GM18909 (cell line): Measurements from ENCODE around the gene CDH20.
A peak's percentile ranks its signal among the peaks of the same experiment; 100 is the strongest.

Source experiments
- ATAC-seq: cut with Tn5 transposase; IDR thresholded peaks from one replicate; pipeline ENCODE4 v1.9.1; 2021; ENCODE audit warnings: mild to moderate bottlenecking; ENCODE audit not compliant: unreplicated experiment, poor library complexity

CDH20 gene

DNA sequence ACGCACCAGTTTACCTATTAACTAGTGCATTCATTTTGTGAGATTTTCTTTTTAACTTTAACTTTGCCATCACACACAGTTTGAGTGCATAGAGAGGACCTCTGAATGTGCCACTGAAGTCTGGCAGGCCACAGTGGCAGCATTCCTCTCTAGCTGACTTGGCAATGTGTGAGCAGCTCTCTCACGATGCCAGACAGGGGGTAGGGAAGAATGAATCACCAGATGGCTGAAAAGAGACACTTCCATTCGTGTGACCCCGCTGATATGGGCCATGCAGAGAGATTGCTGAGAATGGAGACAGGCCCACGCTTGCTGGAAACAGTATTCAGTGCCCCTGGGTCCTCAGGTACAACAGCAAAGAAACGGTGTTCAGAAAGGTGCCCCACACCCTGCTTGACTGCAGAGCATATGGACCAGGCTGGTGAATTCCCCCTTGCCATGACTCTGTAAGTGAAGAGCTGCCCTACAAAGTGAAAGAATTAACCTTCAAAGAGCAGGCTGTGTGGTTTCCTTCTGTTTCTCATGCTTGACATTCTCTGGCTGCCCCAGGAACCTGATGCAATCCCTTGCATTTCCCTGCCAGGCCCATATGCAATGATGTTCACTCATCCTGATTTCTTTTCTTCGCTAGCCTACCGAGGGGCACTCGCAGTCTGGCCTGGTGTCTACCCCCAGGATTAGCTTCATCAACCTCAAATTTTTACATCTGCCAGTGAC lies 236.1 kb downstream of the CDH20 start:
- ATAC-seq: no peak

DNA sequence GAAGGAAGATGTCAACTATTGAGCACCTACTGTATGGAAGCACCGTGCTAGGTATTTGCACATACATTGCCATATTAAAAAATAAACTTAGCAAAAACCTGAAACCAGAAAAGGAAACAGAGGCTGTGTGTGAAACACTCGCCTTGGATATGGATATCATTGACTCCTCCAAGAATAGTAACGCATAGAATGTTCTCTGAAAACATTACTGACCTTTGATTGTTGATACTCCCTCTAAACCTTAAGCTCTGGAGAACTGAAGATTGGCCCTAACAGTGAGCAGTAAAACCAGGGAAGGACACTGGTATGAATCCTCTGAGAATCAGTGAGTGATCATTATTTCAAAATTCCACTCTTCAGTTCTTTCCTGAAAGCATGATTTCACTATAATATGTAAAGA lies 236.8 kb downstream of the CDH20 start:
- ATAC-seq: no peak

DNA sequence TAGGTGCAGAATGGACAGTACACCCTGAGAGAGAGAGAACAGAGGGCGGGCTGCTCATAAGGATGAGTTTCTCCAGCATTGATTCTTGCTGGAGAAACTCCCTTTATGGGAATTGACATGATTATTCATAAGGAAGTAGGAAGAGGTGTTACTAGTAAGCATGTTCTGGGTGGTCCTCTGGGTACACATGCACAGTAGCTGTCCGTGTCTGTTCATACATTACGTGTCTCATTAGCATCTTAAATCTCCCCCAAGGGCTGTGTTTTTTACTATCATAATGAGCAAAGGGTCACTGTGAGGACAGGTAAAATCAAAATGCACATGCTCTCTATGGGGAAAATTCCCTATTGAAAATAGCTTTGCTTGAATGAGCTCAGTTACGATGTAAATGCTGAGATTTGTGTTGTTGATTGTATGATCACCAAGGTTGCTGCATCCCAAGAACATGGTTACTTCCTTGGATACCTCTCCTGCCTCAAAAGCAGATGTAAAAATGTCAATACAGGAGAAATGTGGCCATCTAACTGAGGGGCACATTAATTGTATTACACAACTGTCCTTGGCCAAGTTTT lies 238.9 kb downstream of the CDH20 start:
- no peak for ATAC-seq

DNA sequence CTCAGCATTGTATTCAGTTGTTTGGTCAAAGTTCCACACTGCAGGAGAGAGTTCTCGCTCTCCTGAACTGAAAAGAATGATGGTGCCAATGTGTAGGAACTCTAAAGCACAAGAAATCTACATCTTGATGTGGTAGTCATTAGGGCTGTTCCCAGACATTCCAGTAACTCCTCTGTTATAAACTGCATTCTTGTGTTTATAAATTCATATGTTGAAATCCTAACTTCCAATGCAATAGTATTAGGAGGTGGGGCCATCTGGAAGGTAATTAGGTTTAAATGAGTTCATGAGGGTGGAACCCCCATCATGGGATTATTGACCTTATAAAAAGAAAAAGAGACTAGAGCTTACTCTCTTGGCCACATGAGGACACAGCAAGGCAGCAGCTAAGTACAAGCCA lies 239.6 kb downstream of the CDH20 start:
- ATAC-seq: no peak

DNA sequence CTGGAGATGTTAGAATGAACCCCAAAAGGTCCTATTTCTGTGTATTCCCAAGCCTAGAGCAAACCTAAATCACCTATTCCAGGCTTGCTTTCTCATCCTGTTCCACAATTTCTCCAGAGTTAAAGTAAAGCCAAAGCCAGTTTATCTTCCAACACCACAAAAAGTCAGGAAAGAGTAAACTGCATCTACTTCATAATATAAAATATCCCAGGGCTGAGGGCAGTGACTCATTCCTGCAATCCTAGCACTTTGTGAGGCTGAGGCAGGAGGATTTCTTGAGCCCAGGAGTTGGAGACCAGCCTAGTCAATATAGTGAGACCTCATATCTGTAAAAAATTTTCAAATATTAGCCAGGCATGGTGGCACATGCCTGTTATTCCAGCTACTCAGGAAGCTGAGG lies 241.4 kb downstream of the CDH20 start:
- no peak for ATAC-seq

DNA sequence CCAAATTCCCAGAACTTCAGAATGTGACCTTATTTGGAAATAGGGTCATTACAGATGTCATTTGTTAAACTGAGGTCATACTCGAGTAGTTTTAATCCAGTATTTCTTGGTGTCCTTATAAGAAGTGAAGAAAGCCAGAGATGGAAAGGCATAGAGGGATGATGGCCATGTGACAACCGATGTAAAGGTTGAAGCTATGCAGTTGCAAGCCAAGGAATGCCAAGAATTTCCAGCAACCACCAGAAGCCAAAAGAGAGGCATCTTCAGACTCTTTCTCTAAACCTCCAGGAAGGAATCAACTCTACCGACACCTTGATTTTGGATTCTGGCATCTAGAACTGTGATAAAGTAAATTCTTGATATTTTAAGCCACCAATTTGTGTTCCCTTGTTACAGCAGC lies 242.2 kb downstream of the CDH20 start:
- ATAC-seq: no peak

DNA sequence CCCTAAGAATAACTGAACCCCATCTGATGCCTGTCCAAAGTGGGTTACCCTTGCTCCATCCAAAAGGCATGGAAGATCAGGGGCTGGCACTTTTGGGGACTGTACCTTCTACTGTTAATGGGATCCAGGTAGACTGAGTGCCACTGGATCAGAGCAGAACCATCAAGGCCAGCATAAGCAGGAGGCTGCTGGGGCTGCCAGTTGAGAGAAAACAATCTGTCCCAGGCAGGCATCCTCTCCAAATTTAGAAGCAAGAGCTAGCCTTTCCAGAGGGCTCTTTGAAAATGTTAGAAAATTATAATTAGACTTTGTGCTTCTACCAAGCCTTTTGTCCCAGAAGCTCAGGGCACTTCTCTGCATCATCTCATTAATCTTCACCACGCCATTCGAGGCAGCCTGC lies 245.6 kb downstream of the CDH20 start:
- no peak for ATAC-seq

DNA sequence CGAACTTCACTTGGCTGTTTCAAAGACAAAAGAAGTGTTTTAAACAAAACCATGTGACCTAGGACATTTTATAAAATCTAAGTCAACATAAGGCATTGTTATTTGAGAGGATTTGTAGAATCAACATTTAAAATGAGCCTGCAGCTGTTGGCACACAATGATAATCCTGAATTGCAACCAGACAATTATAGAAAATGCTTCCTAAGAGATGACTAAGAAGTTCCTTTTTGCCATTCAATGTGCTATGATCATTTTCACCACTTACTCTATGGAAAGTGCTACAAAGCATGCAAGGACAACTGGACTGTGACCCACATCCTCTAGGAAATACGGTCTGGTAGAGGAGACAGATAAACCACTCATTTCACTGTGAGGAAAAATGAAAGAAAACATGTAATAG lies 246.4 kb downstream of the CDH20 start:
- ATAC-seq: no peak

DNA sequence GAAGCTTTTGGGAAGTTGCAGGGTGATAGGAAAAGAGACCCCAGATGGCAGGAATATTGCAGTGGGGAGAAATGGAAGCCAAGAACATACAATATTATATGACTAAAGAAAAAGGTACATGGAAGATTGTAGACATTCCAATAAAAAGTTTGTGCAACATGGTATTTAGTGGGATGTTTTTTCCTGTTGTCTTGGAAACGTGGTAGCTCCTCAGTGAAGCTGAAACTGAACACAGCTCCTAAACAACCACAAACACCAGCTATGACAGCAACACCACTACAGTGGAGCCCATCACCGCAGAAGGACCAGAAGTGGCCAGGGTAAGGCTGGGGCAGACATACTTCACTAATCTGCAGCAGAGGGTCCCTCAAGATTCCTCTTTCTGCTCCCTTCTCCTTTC lies 246.8 kb downstream of the CDH20 start:
- no peak for ATAC-seq

DNA sequence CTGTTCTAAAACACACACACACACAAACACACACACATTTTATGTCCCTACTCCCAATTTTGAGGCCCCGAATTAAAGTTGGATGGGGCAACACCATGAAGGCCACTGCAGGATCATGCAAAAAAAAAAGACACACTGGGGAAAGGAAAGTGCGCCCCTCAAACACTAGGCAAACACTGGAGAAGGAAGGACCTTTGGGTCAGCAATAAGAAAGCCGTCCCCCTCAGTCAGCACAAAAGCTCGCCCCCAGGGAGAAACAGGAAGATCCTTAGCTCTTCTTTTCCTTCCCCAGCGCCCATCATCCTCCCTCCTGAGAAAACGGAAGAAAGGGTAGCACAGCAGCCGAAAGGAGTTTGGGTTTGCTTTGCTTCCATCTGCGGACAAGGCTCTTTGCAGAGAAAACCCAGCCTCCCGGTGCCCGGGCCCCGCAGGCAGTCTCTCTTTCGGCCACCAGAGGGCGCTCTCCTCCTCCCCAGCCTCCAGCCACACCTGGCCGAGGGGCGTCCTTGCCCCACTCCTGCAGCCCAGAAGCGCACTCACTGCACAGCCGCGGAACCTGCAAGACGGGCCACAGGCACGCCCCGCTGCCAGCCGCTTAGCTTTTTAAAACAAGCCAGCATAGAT lies 248.5 kb downstream of the CDH20 start:
- peak; percentile 92 for ATAC-seq

DNA sequence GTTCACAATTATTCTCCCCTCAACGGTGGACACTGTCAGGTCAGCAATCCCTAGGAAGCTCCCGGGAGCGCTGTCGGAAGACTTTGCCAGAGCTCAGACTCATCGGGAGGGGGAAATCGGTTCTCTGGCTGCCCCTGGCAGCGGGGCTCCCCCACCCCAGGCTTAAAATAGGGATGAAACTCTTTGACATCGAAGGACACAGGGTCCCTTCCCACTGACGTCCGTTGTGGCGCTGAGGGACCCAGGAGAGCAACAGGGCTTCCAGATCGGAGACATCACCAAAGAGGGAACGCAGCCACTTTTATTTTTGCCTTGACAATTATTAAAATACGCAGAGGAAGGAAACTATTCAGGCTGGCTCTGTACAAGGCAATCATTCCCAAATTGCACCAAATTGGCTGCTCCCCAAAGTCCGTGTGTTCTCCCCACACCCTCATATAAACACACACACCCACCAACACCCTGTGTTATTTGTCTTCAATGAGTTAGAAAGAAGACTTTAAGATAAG lies 249.0 kb downstream of the CDH20 start:
- no peak for ATAC-seq

DNA sequence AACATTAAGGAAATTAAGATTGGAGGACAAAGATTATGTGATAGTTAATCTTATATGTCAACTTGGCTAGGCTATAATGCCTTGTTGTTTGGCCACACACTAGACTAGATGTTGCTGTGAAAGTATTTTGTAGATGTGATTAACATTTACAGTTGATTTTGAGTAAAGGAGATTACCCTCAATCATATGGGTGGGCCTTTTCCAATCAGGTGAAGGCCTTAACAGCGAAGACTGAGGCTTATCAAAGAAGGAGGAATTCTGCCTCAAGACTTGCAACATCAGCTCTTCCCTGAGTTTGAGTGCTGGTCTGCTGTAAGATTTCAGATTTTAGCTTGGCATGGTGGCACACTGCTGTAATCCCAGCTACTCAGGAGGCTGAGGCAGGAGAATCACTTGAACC lies 250.3 kb downstream of the CDH20 start:
- no peak for ATAC-seq

DNA sequence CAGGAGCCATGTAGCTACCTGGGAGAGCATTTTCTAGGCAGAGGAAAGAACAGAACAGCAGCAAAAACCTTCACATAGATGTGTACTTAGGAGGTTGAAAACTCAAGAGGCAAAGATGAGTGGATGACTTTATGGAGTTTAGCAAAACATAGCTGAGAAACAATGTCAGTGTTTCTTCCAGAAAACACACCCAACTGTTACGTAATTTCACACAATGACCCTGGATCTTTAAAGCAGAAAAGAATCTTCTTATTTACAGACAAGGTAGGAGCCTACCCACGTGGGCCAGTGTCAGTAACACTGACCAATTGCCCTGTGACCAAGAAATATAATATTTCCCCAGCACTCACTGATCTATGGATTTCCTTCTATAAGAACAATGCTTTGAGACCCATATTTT lies 254.6 kb downstream of the CDH20 start:
- ATAC-seq: no peak

DNA sequence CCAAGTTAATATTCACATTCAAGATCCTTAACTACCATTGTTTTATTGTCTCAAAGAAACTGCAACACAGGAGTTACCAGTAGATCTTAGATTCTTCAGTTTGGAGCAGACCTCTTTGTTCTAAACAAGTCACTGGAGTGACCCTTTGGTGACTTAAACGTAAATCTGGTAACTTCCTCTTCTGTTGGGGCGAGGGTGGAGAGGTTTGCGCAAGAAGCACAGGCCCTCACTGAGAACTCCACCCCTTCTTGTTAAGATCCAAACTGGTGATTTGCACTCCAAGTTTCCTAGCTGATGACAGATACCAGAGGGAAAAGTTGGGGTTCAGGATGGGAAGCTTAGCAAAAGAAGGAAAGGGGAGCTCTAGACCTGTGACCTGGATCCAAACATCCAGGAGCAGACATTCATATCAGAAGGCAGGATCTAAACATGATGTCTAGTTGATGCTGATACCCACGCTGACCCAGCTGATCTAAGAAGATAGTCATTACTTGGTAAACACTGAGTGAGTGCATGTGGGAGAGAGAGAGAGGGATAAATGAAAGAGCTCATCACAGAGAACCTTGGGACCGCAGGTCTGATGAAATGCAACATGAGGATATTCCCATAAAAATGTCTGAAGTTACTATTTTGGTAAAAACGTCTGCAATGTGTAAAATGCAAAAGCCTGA lies 256.0 kb downstream of the CDH20 start:
- ATAC-seq: no peak

DNA sequence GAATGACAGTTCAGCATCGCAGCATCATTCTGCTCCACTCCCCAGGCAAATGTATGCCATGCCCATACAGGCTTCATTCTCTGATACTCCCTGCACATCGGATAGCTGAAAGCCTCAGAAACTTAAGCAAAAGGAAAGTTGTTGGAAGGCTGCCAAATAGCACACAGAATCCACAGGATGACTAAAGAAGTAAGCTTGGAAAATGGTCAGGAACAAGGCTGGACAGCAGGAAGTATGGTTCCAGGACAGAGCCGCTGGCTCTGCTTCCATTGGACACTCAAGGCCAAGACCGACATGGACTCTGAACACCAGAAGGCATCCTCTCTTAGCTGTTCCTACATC lies 256.5 kb downstream of the CDH20 start:
- no peak for ATAC-seq

DNA sequence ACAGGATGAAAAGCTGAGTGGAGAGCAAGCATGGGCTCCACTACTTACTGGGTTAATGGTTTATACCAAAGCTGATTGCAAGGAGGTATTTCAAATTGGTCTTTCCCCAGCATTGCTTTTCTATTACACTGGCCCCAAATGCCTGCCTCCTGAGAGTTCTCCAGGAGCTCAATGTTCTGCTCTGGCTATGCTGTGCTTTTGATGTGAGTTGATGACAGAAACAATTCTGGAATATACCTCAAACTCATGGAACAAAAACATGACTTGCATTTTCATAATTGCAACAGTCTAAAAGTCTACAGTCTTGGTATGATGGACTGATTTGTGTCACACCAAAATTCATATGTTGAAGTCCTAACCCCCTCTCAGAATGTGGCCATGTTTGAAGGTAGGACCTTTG lies 258.0 kb downstream of the CDH20 start:
- ATAC-seq: no peak

DNA sequence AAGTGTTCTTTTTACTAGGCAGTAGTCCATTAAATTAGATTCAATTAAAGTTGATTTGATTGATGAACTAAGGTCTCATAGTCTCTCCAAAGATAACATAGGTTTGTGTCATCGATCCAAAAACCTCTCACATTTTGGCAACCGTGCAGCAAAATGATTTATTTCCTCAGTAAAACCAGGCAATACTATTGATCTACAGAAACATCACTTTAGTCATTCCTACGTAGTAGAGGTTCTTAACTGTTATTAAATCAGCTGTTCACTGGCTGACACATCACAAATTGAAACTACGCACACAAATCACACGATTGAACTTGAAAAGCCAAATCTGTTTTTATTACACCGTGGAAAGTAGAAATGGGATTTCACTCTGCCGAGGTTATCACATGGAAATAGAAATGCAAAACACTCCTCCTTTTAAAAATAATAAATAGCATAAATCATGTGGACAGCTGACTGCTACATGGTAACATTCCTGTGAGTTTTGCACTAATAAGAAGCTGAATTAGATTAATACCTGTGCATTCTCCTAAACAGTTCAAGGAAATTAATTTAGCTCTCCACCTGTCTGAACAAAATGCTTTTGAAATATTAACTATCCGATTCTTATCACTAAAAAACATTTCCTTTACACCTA lies 262.5 kb downstream of the CDH20 start:
- no peak for ATAC-seq

DNA sequence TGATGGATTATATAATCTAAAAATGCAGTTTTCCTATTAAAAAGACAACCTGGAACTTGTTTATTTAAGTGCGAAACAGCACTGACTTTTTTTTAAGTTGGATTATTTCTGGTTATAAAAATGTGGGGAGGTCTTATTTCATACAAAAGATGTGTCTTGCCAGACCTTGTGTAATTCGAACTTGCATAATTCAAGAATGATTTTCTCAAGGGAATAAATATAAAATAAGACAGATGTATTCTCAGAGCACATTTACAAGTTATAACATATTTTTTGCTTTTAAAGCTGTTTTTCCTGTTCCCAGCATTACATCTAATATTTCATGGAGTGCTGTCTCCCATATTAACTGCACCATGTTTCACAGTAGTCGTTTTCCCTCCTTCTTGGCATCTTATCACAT lies 263.1 kb downstream of the CDH20 start:
- ATAC-seq: no peak

DNA sequence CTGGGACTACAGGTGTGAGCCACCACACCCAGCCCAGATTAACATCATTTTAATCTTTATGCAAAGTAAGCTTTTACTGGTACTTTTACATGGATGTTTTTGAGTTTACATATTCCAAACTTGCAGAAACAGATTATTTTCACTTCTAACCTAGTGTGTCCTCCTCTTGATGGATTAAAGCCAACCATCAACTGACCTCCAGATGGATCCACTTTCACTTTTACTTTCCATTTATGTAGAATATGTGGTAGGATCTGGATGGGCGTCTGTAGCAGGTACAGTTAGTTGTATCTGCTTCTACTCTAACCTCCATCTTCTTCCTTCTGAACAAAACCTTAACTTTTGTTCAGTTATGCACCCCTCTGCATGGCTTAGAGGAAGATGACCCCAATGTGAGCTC lies 264.1 kb downstream of the CDH20 start:
- no peak for ATAC-seq

DNA sequence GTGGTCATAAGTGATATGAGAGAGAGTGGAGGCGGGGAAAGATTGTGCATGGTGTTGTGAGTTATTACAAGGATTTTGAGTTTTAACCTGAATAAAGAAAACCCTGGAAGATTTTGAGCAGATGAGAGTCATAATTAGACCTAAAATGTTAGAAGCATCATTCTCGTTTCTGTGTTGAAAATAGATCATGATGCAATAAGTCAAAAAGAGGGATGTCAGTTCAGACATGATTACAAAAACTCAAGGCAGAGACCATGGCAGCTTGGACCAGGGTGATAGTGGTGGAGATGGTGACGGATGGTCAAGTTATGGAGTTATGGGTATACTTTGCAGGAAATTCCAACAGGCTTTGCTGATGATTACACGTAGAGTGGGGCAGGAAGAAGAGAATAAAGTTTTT lies 267.2 kb downstream of the CDH20 start:
- no peak for ATAC-seq

DNA sequence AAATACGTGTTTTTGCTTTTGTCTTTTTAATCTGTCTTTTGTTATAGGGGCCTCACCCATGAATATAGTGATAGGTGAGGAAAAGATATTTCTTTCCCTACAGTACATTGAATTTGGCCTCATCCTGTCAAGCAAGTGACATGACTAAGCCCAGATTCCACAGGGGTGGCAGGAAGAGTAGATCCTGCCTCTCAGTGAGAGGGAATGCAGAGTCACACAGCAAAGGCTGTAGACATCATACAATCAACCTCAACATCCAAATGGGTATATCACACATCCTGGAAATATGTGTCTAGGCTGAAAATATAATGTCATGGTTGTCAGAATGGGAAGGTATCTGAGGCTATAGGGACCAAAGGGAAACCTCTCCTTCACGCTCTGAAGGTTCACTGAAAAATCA lies 269.6 kb downstream of the CDH20 start:
- no peak for ATAC-seq
